Mucosa of descending colon (tissue), 3 donors: ENCODE data around the gene WDR20. TPM values are rescaled to one million over a fixed set of nuclear protein-coding genes. Genes with fewer than 3 reads are reported as not detected.

ENCODE experiments used
- ATAC-seq: fragments of 200-7000 bp; cut with Tn5 transposase; one replicate; pipeline ENCODE4 v1.9.1; 2020; ENCODE audit warnings: mild to moderate bottlenecking, moderate library complexity
- DNase-seq, 3 donors: peaks; one replicate each; pipeline ENCODE4 v3.0.0-alpha.2; 2020
- H3K36me3 ChIP-seq: fragments of 200-600 bp; one replicate; pipeline ENCODE4 v1.8.0; 2021; ENCODE audit warnings: low read depth, mild to moderate bottlenecking
- H3K4me1 ChIP-seq: fragments of 200-600 bp; one replicate; pipeline ENCODE4 v1.8.0; 2021; ENCODE audit warnings: low read depth, mild to moderate bottlenecking
- H3K4me3 ChIP-seq: fragments of 200-600 bp; one replicate; pipeline ENCODE4 v1.8.0; 2021; ENCODE audit warnings: mild to moderate bottlenecking
- H3K9me3 ChIP-seq: fragments of 200-600 bp; one replicate; pipeline ENCODE4 v1.8.0; 2021; ENCODE audit warnings: mild to moderate bottlenecking
- intact Hi-C, 2 donors: fragments of 100-400 bp; cut with DNase I in 1 of 2; cut with micrococcal nuclease in 1 of 2; formaldehyde crosslinking; loops; one replicate each; pipeline versions ENCODE4 v1.11.0 to v1.11.1; 2022; cut with DNase I, micrococcal nuclease
- total RNA-seq, 3 donors: library from RNA; stranded (reverse); fragmentation: NEBNext Ultra II Directional in 2 of 3; extraction: Animal tissue kit (Norgen Biotek cat#: 25700) in 2 of 3; gene quantifications; one replicate each; pipeline versions ENCODE4 v1.2.1 to v1.2.4, GENCODE V29; 2021 to 2023
- TF ChIP-seq, protein P1 (sequence below): fragments of 200-600 bp; IDR thresholded peaks from one replicate; pipeline ENCODE4 v1.8.0; 2022; ENCODE audit warnings: antibody characterized with exemption, mild to moderate bottlenecking
- donor health status: DM: no; HTN: no; CAD: no; lungs with moderate emphysema.
- donor health status: DM: no; HTN: no; CAD: no.
- donor health status: DM: no; HTN: yes; CAD: no.

WDR20 gene
- total RNA-seq, 3 donors from 2014 or later, result 36.2 to 49.4 (median 40.9) TPM

DNA sequence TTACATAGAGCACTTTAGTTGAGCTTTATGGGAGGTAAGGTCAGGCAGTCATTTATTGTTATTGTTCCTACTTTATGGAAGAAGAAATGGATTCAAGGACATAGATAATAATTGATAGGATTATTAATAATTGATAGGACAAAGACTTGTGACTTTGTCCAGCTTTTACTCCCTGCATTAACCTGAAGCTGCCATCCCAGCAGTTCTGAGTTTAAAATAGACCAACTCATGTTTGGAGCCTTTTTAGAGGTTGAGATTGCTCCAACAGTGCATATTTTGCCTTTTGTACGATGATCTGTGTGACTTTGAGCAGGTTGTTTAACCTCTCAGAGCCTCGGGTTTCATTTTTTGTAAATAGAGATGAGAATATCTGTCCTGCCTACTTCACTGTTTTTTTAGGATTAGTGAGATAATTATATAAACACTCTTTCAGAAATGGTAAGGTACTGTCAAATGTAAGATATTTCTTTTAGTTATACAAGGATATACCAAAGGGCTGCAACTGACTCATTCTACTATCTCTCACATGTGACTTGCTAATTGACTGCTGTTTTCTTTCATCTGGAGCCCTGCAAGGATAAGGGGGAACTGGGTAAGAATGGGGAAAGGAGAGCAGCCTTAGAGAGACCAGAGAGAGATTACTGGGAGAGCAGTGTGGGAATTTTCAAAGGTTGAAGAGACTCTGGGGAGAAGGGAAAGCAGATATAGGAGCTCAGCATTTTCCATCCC is 15.3 kb downstream of the WDR20 start:
- TF ChIP-seq, protein P1, sequence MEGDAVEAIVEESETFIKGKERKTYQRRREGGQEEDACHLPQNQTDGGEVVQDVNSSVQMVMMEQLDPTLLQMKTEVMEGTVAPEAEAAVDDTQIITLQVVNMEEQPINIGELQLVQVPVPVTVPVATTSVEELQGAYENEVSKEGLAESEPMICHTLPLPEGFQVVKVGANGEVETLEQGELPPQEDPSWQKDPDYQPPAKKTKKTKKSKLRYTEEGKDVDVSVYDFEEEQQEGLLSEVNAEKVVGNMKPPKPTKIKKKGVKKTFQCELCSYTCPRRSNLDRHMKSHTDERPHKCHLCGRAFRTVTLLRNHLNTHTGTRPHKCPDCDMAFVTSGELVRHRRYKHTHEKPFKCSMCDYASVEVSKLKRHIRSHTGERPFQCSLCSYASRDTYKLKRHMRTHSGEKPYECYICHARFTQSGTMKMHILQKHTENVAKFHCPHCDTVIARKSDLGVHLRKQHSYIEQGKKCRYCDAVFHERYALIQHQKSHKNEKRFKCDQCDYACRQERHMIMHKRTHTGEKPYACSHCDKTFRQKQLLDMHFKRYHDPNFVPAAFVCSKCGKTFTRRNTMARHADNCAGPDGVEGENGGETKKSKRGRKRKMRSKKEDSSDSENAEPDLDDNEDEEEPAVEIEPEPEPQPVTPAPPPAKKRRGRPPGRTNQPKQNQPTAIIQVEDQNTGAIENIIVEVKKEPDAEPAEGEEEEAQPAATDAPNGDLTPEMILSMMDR, result no peak
- intact Hi-C loops, result no loop called here
- no peaks in the 10 kb centered on the region for H3K9me3 ChIP-seq
- no peak overlapping the region for H3K4me3 ChIP-seq
- DNase-seq (no peak), ATAC-seq (no peak)
- no peaks in the 10 kb centered on the region for H3K36me3 ChIP-seq
- H3K4me1 ChIP-seq, result peaks cover 2% of the 10 kb centered on the region

DNA sequence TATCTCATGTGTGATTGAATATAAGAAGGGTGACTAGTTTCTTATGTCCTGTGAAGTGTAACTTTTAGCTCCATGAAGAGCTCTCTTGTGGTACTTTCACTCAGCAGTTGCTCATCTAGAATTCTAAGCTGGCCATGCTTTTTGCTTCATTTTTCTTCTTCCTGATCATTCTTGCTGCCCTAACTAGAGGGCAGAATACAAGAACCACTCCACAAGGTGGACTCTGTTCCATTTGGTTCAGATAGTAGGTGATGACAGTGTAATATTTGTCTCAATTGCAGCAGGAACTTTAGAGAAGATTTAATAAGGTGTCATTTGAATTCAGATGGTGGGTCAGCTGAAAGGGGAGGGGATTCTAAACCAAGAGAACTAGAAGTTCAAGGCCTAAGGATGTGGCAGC is 17.6 kb downstream of the WDR20 start:
- Histone ChIP-seq H3K36me3 (no peaks in the 10 kb centered on the region), H3K4me3 (no peak overlapping the region), H3K4me1 (no peaks in the 10 kb centered on the region), H3K9me3 (no peaks in the 10 kb centered on the region)
- TF ChIP-seq, protein P1, result no peak
- intact Hi-C loops, result no loop called here
- ATAC-seq (no peak), DNase-seq (no peak)

DNA sequence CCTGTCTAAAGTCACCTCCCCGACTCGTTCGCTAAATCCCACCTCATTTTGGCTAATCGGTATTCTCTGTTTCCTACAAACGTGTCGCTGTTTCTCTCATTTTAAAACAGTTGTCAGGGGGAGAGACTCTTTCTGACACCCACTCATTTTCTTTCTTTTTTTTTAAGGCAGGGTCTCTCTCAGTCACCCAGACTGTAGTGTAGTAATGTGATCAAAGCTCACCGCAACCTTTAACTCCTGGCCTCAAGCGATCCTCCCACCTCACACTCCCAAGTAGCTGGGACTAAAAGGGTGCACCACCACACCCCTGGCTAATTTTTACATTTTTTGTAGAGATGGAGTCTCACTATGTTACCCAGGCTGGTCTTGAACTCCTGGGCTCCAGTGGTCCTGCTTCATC is 19.1 kb downstream of the WDR20 start:
- Histone ChIP-seq H3K36me3 (no peaks in the 10 kb centered on the region), H3K4me1 (no peaks in the 10 kb centered on the region), H3K4me3 (no peak overlapping the region), H3K9me3 (no peaks in the 10 kb centered on the region)
- TF ChIP-seq, protein P1, result no peak
- no peak for ATAC-seq
- intact Hi-C loops, result no loop called here
- DNase-seq, result no peak

DNA sequence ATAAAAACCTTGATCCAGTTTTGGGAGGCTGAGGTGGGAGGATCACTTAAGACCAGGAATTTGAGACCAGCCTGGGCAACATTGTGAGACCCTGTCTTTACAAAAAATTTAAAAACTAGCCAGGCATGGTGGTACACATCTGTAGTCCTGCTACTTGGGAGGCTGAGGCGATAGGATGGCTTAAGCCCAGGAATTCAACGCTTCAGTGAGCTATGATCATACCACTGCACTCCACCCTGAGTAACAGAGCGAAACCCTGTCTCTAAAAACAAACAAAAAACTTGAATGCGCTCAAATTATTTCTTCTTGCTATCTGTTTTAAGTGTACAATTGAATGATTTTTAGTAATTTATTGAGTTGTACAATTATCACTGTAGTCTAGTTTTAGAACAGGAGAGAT is 20.1 kb downstream of the WDR20 start:
- DNase-seq, result no peak

DNA sequence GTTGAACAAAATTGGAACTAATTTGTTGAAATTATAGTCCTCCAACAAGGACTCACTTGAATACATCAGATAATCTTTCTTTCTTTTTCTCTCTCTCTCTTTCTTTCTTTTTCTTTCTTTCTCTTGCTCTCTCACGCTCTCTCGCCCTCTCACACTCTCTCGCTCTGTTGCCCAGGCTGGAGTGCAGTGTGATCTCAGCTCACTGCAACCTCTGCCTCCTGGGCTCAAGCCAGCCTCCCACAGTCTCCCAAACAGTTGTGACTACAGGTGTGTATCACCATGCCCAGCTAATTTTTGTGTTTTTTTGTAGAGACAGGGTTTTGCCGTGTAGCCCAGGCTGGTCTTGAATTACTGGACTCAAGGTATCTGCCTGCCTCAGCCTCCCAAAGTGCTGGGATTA is 22.8 kb downstream of the WDR20 start:
- Histone ChIP-seq H3K36me3 (no peaks in the 10 kb centered on the region), H3K4me3 (no peak overlapping the region), H3K4me1 (no peaks in the 10 kb centered on the region), H3K9me3 (no peaks in the 10 kb centered on the region)
- TF ChIP-seq, protein P1, result no peak
- intact Hi-C loops, result no loop called here
- ATAC-seq, result no peak
- DNase-seq, result no peak

More for the DNA sequence above, 20.1 kb downstream of the WDR20 start:
- no peak for ATAC-seq
- Histone ChIP-seq H3K36me3 (no peaks in the 10 kb centered on the region), H3K4me1 (no peaks in the 10 kb centered on the region), H3K4me3 (no peak overlapping the region), H3K9me3 (no peaks in the 10 kb centered on the region)
- TF ChIP-seq, protein P1, result no peak
- intact Hi-C loops, result no loop called here
